ENCODE data around the gene COX6A2. TPM values are rescaled to one million over a fixed set of nuclear protein-coding genes. Genes with fewer than 3 reads are reported as not detected.

COX6A2 gene
- total and polyA plus RNA-seq, 8 donors, result 1.4 to 8.2 TPM; not detected in 6

DNA sequence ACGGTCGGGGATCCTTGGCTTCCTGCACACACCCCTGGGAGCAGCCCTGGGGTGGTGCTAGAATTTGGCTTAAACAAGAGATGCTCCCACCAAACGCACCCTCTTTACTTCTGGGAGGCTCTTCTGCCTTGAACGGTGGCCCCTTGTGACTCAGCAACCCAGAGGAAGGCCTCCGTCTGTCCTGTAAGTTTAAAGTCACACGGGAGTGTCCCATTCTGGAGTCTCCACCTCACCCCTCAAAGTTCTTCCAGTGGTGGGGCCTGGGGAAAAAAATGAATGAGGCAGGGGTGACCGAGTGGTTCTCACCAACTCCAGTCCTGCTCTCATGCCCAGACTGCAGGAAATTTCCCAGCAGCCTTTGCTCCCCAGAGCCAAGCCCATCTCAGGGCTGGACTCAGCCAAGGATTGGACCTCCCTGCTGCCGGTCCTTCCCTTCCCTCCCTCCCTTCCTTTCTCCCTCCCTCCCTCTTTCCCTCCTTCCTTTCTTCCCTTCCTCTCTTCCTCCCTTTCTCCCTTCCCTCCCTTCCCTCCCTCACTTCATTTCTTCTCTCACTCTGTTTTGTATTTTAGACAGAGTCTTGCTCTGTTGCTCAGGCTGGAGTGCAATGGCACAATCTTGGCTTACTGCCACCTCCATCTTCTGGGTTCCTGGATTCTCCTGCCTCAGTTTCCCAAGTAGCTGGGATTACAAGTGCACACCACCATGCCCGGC is 23.7 kb downstream of the COX6A2 start:
- Histone ChIP-seq H3K4me1 (no peaks in the 10 kb centered on the region), H3K9me3 (peaks cover 0 to 11% (median 6%) of the 10 kb centered on the region in 4 donors), H3K4me3 (no peak overlapping the region), H3K27ac (no peak overlapping the region), H3K27me3 (peaks cover 0 to 18% (median 0%) of the 10 kb centered on the region in 3 donors), H3K36me3 (no peaks in the 10 kb centered on the region)
- no peak for DNase-seq
- intact Hi-C loops (cut with DNase I; ENCODE audit: low total_unique reads), result no loop called here
- 61 to 68% (median 66%) methylated on average over 9 of the region's 9 CpGs for WGBS, 5 donors
- no peak for TF ChIP-seq EP300 (IDR thresholded peaks at IDR 0.05)
- TF ChIP-seq POLR2A (IDR thresholded peaks at IDR 0.05), result no peak
- no peak for TF ChIP-seq POLR2AphosphoS5 (IDR thresholded peaks at IDR 0.05)
- TF ChIP-seq, protein P1, sequence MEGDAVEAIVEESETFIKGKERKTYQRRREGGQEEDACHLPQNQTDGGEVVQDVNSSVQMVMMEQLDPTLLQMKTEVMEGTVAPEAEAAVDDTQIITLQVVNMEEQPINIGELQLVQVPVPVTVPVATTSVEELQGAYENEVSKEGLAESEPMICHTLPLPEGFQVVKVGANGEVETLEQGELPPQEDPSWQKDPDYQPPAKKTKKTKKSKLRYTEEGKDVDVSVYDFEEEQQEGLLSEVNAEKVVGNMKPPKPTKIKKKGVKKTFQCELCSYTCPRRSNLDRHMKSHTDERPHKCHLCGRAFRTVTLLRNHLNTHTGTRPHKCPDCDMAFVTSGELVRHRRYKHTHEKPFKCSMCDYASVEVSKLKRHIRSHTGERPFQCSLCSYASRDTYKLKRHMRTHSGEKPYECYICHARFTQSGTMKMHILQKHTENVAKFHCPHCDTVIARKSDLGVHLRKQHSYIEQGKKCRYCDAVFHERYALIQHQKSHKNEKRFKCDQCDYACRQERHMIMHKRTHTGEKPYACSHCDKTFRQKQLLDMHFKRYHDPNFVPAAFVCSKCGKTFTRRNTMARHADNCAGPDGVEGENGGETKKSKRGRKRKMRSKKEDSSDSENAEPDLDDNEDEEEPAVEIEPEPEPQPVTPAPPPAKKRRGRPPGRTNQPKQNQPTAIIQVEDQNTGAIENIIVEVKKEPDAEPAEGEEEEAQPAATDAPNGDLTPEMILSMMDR (IDR thresholded peaks at IDR 0.05), result no peak

DNA sequence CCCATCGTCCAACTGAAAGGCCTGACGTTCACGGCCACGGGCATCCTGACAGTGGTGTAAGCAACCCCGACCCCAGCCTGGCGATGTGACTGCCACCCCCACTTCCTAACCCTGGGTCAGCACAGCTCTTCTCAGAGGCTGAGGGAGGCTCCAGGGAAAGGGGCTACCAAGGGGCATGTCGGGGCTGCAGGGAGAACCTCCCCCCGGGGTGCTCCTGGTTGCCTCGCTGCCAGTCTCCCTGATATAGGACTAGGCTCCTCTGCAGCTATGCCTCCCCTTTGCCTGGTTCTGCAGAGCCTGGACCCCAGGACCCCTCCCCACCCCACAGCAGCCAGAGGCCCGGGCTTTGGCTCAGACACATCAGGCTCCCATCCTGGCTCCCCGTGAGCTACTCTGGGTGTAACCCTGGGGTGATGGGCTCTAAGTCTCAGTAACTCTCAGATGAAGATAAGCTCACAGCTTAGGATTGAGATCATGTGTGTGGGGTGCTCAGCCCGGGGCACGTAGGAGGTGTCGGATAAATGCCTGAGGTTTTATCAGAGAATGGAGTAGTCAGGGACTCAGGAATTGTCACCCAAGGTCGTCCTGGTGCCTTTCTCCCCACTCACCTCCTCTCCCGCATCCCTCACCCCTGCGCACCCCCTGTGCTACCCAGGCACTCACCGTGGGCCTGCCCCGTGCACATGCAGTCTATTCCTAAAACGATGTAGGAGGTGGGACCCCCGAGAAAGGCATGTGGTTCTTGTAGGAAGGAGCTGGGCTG is 24.4 kb downstream of the COX6A2 start:
- no peak overlapping the region for H3K4me3 ChIP-seq
- peaks cover 0 to 14% (median 0%) of the 10 kb centered on the region in 3 donors for H3K27me3 ChIP-seq
- no peaks in the 10 kb centered on the region for H3K4me1 ChIP-seq
- intact Hi-C loops (cut with DNase I; ENCODE audit: low total_unique reads), result no loop called here
- 78 to 82% (median 79%) methylated on average over 16 to 21 of the region's 21 CpGs for WGBS, 5 donors
- TF ChIP-seq POLR2A (IDR thresholded peaks at IDR 0.05) (no peak), POLR2AphosphoS5 (IDR thresholded peaks at IDR 0.05) (no peak), EP300 (IDR thresholded peaks at IDR 0.05) (no peak)
- TF ChIP-seq, protein P1 (IDR thresholded peaks at IDR 0.05), result no peak
- H3K9me3 ChIP-seq, result peaks cover 0 to 13% (median 6%) of the 10 kb centered on the region in 4 donors
- DNase-seq, result no peak
- H3K36me3 ChIP-seq, result no peaks in the 10 kb centered on the region
- no peak overlapping the region for H3K27ac ChIP-seq

DNA sequence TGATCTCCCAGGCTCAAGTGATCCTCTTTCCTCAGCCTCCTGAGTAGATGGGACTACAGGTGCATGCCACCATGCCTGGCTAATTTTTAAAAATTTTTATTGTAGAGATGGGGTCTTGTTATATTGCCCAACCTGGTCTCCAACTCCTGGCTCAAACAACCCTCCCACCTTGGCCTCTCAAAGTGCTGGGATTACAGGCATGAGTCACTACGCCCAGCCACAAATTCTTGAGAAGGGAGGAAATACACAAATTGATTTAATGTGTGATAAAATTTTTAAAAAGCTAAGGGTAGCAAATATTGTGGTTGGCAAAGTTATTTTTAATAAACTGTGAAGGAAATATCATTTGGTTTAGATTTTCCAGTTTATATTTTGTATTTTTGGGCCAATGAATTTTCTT is 25.5 kb downstream of the COX6A2 start:
- Histone ChIP-seq H3K27ac (no peak overlapping the region), H3K4me1 (no peaks in the 10 kb centered on the region), H3K9me3 (peaks cover 0 to 13% (median 6%) of the 10 kb centered on the region in 4 donors), H3K36me3 (no peaks in the 10 kb centered on the region), H3K27me3 (peaks cover 0 to 5% (median 0%) of the 10 kb centered on the region in 3 donors), H3K4me3 (no peak overlapping the region)
- WGBS, 5 donors, result 58 to 87% (median 67%) methylated on average over 1 of the region's 1 CpG
- TF ChIP-seq, protein P1 (IDR thresholded peaks at IDR 0.05), result no peak
- TF ChIP-seq EP300 (IDR thresholded peaks at IDR 0.05), result no peak
- TF ChIP-seq POLR2A (IDR thresholded peaks at IDR 0.05), result no peak
- no peak for TF ChIP-seq POLR2AphosphoS5 (IDR thresholded peaks at IDR 0.05)
- DNase-seq, result no peak
- intact Hi-C loops (cut with DNase I; ENCODE audit: low total_unique reads), result no loop called here

DNA sequence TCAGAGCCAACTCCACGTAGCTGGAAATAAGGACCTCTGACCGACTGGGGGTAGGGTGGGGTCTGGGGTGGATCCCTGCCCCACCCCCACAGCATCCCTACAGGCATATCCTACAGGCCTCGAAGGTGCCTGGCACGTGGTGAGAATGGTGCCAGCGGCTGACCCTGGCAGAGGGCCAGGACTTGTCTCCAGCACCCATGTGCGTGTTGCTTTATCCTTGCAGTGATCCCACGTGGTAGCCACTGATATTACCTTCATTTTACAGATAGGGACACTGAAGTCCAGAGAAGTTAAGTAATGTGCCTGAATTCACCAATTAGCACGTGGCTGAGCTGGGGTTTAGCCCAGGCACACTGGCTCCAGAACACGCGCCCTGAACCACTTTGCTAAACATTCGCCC is 26.7 kb downstream of the COX6A2 start:
- Histone ChIP-seq H3K4me3 (no peak overlapping the region), H3K36me3 (no peaks in the 10 kb centered on the region), H3K4me1 (no peaks in the 10 kb centered on the region), H3K9me3 (peaks cover 0 to 13% (median 6%) of the 10 kb centered on the region in 4 donors), H3K27ac (no peak overlapping the region), H3K27me3 (peaks cover 0 to 11% (median 3%) of the 10 kb centered on the region in 3 donors)
- WGBS, 5 donors, result 57 to 73% (median 72%) methylated on average over 10 to 11 of the region's 11 CpGs
- TF ChIP-seq, protein P1 (IDR thresholded peaks at IDR 0.05), result no peak
- TF ChIP-seq POLR2AphosphoS5 (IDR thresholded peaks at IDR 0.05) (no peak), POLR2A (IDR thresholded peaks at IDR 0.05) (no peak), EP300 (IDR thresholded peaks at IDR 0.05) (no peak)
- intact Hi-C loops (cut with DNase I; ENCODE audit: low total_unique reads), result no loop called here
- DNase-seq, result no peak
